ENCODE measurements around the gene MOCS2.

Gene MOCS2

DNA sequence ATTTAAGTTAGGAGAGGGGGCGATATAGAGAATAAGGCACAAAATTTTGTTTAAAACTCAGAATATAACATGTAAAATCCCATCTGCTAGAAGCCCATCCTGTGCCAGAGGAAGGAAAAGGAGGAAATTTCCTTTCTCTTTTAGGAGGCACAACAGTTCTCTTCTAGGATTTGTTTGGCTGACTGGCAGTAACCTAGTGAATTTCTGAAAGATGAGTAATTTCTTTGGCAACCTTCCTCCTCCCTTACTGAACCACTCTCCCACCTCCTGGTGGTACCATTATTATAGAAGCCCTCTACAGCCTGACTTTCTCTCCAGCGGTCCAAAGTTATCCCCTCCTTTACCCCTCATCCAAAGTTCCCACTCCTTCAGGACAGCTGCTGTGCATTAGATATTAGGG, 18.3 kb downstream of the MOCS2 start:
- no peak for DNase-seq

DNA sequence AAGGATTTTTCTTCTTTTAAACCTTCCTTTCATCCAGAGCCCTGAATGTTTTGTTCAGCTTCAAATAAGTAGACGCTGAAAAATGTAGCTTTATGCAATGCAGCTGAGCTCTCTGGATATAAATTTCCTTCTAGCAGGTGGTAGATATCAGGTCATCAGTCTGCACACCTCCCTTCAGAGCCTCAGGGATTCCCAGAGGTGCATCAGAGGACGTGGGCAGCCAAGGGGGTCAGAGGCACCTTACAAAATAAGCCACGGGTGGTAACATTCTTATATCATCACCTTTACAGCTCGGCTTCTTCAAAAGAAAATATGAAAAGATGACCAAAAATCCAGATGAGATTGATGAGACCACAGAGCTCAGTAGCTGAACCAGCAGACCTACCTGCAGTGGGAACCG, 19.3 kb downstream of the MOCS2 start:
- DNase-seq = no peak

DNA sequence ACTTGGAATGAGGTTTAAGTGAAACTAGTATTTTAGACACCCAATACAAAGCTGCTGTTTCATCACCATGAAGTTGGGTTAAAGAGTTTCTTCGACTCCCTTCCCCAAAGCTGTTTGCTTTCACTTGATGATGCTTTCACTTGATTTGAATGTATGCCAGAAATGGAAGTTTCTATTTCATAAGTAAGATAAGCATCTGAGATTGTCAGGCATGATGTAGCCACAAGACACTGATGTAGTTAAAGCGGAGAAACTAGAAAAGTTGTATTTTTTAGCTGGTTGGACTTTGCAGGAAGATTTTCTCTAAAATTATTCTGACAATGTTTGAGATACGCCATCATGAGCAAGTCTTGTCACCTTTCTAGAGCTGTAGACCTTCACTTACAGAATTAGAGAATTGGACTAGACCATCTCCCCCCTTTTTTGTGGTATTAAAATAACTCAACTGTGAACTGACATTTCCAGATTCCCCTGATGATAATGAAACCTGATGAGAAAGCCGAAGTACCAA, 20.0 kb downstream of the MOCS2 start:
- DNase-seq = no peak

DNA sequence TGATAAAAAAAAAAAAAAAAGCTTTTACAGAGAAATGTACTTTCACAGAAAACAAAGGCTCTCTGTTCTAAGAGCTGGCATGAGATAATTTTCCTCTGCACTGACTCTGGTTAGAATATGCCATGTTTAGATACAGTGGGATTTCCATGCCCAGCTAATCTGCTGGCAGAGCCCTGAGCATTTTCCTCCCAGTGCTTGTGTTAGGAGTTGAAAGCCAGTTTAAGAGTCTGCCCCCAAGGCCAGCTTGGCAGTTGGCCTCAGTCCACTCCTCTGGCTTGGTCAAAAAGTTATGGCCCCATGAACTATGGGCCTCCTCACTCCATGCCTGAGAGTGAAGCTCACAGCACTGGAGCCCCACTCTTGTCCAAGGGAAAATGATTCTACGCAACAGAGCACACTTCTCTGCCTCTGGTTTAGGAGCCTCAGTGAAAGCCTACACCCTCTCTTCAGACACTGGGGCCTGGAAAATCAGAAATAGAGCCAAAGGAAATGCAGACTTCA, 21.9 kb downstream of the MOCS2 start:
- no peak for DNase-seq

DNA sequence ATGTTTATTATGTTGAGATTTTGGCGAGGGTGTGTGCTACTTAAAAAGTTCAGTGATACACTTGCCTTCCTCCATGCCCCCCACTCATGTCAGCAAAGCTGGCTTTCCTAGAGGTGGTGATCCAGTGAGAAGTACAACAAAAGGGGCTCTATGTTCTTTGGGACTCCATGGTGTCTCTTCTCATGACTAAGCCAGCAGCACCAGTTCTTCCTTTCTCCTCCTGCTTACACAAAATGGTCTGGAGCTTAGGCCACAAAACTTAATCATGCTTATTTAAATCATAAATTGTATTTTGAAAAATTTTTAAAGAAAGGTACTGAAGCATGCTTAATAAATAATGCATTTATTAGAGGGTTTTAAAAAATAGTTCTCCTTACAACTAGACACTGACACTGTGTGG, 22.4 kb downstream of the MOCS2 start:
- DNase-seq = no peak

DNA sequence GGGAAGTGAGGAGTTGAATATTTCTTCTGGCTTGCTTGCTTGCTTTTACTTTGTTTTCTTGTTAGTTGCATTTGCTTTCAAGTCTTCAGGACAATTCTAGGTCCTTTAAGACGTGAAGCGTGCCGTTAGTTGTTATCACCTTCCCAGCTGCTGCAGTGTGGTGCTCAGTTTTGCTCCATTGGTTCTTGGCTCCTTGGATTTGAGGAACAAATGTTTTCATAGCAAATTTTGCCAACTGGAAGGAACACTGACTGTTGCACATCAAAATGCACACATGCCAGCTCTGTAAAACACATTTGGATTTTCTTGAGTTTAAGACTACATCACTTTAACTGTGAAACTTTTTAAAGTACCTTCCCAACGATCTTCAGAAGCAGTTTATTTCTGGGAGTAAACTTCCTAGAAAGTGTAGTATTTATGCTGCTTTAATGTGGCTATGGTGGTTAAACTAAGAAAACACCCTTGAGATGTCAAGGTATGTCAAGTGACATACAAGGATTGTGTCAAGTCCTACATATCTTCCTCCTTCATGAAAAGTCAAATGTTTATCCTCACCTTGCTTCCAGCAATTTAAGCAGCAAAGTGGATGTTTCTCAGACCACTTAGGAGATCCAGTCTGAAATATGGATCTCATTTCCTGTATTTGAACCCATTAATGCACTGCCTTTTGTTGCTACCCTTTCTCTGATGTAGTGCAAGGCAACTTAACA, 24.9 kb downstream of the MOCS2 start:
- DNase-seq = no peak

DNA sequence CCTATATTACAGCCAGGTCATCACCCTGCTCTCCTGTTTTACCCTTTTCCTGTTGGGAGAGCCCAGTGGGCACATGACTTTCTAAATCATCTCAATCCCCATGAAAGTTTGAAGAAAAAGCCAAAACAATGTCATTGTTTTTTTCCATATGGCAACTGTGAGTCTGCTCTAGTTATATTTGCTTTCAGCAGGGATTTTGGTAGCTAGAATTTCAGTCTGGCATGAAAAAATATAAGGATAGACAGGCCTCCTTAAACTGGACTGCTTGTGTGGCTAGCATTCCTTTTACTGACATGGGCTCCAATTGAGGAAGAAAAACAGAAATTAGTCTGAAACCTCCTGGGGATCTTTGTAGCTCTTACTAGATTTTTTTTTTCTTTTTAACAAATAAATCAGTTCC, 25.6 kb downstream of the MOCS2 start:
- no peak for DNase-seq

DNA sequence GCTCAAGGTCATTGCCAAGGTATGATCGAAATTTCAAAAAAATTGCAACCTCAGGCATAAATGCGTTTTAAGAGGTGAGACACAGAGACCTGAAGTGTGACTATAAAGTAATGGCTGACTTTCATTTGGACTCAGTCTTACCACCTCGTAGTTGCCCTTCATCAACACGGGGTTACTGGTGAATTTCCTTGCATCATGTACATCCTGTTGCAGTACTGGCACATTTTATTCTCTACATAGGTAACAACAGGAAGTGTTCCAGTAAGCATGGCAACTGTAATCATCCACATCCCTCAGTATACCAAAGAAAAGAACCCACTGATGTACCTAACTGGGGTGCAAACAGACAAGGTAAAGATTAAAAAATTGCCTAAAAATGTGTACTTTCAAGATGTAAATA, 29.3 kb downstream of the MOCS2 start:
- DNase-seq = no peak

DNA sequence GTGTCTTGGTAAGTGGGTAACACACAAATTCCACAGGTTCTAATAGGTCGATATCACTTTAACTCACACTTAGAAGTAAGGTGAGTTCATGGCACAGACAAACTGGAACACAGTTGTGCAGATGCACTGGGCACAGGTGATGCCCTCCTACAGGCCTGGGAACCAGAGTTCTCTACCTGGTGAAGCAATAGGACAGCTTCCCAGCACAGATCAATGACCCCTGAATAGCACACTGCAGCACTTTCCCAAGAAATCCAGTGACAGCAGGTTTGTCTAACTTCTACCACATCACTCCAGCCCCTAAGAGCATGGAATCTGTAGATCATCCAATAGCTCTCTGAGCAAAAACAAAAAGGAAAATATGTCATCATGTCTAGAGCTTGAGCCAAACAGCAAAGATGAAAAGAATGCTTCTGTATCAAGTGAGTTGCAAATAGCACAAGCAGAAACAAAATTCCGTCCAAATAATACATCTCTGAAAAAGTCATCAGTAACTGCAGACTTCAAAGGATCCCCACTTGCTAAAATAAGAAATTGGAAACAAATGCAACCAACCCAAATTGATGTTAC, 33.5 kb downstream of the MOCS2 start:
- no peak for DNase-seq

DNA sequence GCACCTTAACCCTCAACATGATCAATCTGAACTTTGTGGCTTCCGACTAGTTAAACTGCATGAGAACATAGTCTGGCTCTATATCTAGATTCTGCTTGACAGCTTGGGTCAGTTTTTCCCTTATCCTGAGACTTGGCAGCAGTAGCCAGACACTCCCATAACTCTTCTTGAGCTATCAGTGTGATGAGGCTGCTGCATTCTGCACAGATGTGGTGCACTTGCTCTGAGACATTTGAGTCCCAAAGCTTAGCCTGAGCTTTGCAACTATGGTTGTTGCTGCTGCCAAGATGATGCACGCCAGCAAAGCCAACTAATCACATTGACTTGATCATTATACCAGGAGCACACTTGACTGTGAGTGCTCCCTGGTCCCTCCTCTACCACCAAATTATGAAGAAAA, 36.2 kb downstream of the MOCS2 start:
- DNase-seq = no peak

DNA sequence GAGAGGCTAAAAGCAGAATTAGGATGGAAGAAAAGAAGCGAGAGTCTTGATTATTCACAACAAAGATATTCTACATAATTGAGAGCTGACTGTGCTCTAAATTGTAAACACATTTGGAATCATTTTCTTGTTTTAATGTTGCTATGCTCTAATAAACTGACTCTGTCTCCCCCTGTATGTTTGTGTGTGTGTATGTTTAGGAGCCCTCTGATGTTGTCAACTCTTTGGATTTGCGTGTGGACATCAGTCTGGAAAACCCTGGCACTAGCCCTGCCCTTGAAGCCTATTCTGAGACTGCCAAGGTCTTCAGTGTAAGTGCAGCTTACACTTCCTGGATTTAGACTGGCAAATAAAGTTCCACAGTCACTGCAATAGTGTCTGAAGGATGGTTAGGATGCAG, 37.8 kb downstream of the MOCS2 start:
- no peak for DNase-seq

DNA sequence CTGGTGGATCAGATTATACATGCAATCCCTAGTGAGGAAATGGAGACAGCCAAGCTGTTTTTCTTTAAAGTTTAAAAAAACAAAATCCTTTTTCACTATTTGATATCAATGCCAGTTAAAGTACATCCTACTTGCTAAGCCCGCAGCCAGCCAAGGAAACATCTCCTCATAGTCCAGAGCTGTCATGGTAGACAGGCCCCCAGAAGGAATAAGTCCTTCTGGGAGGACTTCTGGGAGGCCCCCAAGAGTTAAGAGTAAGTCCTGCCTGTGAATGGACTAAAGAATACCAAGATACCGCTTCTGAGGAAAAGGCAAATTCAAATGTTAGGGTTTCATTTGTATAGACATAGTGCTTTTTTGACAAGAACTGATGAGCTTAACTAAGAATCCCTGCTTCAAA, 38.3 kb downstream of the MOCS2 start:
- DNase-seq = no peak

DNA sequence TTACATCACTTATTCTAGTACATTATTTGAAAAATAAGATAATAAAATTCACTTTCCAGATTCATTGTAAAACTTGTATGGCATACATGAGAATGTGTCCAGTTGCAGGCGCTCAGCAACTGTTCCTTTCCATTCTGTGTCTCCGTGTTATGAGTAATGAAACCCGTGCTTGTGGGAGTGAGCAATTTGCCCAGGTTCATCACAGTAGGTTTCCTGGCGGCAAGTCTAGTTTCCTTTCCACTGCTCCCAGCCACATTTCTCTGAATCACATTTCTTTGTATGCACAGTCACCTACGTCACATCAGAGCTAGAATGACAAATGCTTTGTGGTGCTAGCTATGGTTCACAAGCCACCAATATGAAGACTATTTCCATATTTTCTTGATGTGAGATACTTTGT, 39.9 kb downstream of the MOCS2 start:
- no peak for DNase-seq

DNA sequence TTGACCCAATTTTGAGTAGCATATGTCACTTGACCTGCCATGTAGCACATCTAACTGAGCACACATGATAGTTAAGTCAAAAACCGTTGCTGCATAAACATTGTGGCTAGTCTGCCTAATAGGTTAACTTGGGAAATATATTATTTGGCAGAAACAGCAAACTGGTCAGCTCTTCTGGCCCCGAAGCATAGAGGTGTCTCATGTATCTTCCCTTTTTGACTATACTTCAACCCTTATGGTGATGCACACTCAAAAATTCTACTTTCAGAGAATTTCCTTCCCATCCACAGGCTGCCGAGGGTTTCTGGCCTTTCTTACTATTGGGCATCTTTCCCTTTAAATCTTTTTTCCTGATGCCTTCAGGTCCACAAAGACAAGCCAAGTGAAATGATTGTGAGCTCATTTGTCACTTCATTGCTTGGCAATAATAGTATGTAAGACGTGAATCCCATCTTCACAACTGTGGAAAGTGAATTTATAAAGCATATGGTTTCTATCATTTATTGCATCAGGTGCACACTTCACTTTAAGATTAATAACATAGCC, 41.2 kb downstream of the MOCS2 start:
- DNase-seq = no peak

DNA sequence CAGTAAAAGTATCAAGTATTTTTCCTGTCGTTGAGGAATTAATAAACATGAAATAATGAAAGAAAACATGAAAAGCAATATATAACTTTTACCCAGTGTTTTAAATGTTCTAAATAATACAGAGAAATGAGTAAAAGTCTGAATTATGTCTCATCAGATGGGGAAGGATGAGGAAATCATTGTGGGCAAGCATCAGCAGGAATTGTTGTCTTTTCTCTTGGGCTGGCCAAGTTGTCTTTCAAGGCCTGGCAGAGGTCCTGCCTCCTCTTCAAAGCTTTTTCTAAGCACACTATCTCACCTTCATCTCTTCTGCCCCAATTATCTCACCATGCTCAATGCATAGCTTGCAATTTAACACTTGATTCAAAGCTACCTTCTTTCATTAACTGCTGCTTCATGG, 41.9 kb downstream of the MOCS2 start:
- DNase-seq = no peak

DNA sequence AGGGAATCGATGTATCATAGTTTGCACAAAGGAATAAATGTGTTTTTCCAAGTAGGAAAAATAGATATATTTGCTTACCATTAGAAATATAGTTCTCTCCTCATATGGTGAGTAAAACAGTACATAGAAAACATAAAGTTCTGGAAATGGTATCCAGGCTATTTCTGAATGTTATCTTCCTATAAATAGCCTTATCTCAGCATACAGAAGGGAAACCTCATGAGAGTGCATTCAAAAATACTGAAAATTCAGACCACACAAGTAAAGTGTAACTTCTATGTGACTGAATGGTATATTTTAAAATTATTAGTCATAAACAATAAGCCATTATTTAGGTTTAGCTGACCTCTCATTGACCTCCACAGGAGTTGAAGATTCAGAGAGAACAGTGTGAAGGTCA, 43.5 kb downstream of the MOCS2 start:
- no peak for DNase-seq

DNA sequence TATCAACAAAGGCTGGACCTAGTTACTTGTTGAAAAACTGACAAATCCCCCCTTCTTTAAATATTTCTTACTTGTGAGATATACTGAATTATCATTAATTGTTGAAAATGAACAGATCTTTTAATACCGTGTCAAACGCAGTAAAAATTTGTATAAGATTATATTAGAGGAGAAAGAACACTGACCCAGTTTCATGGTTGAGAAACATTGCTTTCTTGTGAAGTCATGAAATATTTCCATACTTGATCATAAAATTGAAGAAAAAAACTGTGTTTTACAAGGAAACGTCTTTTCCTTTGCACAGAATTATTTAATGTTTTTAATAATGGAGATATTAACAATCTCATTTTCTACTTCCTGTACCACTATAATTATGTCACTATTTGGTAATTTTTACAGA, 45.8 kb downstream of the MOCS2 start:
- DNase-seq = no peak

DNA sequence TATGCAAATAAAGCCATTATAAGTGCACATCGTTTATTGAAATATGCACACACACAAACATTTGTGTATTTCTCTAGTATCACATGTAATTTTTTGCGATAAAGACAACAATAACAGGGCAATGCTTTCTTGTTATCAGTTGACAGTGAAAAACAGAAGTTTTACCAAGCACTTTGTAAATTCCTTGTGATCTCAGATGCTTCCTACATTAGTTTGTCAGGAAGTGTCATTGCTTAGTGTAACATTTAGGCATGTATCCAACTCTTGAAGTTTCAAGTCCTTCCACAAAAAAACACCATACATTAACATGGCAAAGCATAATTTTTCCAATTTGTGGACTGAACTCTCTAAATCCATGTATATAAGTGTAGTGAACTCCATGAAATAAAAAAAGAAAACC, 46.4 kb downstream of the MOCS2 start:
- DNase-seq = no peak

DNA sequence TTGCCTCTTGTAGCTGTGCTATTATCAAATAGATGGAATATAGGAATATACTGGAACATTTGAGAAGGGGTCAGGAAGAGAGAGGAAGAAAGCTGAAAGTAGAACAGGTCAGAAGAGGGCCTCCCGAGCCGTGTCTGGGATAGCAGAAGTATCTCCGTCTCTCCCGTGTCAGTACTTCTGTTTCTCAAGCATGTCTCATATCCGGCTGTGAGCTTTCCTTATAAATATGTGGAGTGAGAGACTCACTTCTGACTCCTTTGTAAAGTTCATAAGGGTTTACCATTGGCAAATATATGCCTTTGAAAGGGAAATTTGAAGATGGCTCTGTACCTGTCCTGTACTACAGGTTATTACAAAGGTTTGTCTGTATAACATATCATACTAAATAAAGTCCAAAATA, 50.3 kb downstream of the MOCS2 start:
- no peak for DNase-seq

DNA sequence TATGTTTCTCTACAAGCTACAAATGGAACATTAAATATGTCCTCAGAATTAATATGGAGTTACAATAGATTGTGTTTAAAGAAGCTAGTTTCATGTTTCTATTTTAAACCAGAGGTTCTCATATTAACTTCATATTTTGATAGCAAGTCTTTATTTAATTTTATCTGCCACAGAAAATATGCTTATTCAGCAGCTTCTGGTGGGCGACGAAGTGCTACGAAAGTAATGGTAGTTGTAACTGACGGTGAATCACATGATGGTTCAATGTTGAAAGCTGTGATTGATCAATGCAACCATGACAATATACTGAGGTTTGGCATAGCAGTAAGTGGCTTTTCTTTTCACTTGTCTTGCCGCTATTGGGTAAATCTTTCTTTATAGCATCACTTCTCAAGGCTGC, 54.2 kb downstream of the MOCS2 start:
- no peak for DNase-seq

DNA sequence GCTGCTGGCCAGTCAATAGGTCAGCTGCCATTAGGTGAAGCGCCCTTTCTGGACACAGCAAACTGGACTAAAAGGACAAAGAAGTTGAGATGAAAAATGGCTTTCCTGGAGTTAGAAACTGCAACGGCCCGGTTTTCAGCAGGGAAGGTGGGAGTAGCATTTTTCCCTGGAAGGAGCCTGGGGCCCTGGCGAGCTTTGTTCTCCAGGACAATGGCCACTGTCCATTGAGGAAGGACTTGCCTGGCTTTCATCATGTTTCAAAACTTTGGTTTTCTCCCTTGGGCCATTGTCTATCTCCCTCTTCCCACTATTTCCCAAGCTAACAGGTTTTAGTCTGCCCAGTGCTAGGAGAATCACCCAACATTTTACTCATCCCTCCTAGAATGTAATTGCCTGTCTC, 56.2 kb downstream of the MOCS2 start:
- no peak for DNase-seq

DNA sequence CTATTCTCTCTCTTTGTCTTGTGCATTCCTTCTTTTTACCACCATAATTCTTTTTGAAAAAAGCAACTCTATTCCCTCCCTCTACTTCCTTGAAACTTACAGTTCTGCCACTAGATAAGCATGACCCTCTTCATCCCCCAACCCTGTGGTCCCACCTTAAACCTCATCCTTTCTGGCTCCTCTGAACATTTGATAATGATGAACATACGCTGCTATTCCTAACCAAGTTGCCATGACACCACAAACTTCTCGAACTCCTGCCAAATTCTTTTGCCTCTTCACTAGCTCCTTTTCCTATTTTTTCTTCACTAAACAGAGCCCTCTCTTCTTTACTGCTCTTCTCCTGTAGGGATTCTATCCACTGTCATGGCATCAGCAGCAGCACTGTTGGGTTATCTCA, 57.1 kb downstream of the MOCS2 start:
- DNase-seq = no peak

DNA sequence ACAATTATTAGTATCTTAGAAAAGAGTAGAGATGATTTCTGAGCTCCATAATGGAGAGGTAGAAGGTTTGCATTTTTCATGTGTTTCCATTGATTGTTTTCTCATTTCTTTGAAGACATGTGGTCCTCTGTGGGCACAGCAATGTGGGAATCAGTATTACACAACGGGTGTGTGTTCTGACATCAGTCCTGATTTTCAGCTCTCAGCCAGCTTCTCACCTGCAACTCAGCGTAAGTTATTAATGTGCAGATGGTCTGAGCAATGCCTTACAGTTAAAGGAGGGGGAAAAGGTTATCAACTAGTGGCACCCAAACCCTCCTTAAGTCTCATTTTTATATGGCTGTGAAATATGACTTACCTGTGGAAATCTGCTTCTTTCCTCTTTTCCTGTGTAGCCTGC, 61.3 kb downstream of the MOCS2 start:
- no peak for DNase-seq

Data from NCI-H1048 (cell line).